ENCODE measurements around the gene RDH5. TPM values are rescaled to one million over a fixed set of nuclear protein-coding genes. Genes with fewer than 3 reads are reported as not detected.

Gene RDH5
- polyA plus RNA-seq, 1 of the 3 experiments (the other 2 are of a cell fraction), result 5.2 TPM

- no peaks in the 10 kb centered on the region for H4K20me1 ChIP-seq (ENCODE audit: insufficient read depth)
- H3K27me3 ChIP-seq (ENCODE audit: insufficient read depth), result no peaks in the 10 kb centered on the region
- H3K9ac ChIP-seq, result peak within 1 kb of the TSS; percentile 86
- DNase-seq, result peak; percentile 96
- H3K27ac ChIP-seq (ENCODE audit: low read depth in 2 of 2, low read length in 1 of 2), result peak within 1 kb of the TSS; percentile 87 to 92
- ChIA-PET CTCF (interaction anchor here (0.8 to 11.2 kb wide), 7 partner anchors 9 to 527 kb away, joined by 3 to 202 read pairs (median 6); no protein-coding TSS in a partner anchor), POLR2A (interaction anchor here (1.5 to 1.6 kb wide), 3 partner anchors 9 to 16 kb away, joined by 3 to 8 read pairs (median 6); partner anchors contain the start of genes CD63 and ITGA7)
- WGBS (ENCODE audit: low lambda C conversion rate), result 2% methylated on average over 23 of the region's 42 CpGs
- peaks cover 29% of the 10 kb centered on the region in 2 experiments for H3K4me1 ChIP-seq (ENCODE audit: control insufficient read depth in 1 of 2, insufficient read depth in 2 of 2, low read depth in 1 of 2, low read length in 1 of 2)
- H3K4me3 ChIP-seq (ENCODE audit: low read depth in 2 of 2, low read length in 1 of 2), result peak within 1 kb of the TSS; percentile 67 to 92
- H3K9me3 ChIP-seq, result no peaks in the 10 kb centered on the region
- H3K36me3 ChIP-seq (replicated peaks in 1 of 2; ENCODE audit: control insufficient read depth in 1 of 2, insufficient read depth in 2 of 2, low read length in 1 of 2), result peaks cover 0 to 3% of the 10 kb centered on the region in 2 experiments
- H3K9me2 ChIP-seq, result no peaks in the 10 kb centered on the region
- peaks cover 22% of the 10 kb centered on the region for H3F3A ChIP-seq (replicated peaks; ENCODE audit: insufficient read depth)
- peak within 1 kb of the TSS; percentile 89 for H3K4me2 ChIP-seq
- H3K79me2 ChIP-seq (ENCODE audit: insufficient read depth), result peaks cover 13% of the 10 kb centered on the region; the same call in 1 of the 2 replicates
- H2AFZ ChIP-seq (ENCODE audit: low read depth), result peak within 1 kb of the TSS; percentile 93
- TF ChIP-seq PBX3 (IDR thresholded peaks at IDR 0.05), result 0 out of 2 replicates have a peak, but pooled peaks have one; percentile 16
- TF ChIP-seq RXRA (IDR thresholded peaks at IDR 0.05; ENCODE audit: borderline replicate concordance, low read depth), result no peak
- TF ChIP-seq EP300 (IDR thresholded peaks at IDR 0.05; ENCODE audit: borderline replicate concordance in 1 of 2, low read depth in 1 of 2, low read length in 1 of 2), result peak in 1 of 2 experiments; percentile 56; a peak in 1 of 4 replicates
- TF ChIP-seq RAD21 (IDR thresholded peaks at IDR 0.05; ENCODE audit: low read length), result no peak
- TF ChIP-seq FOXM1 (IDR thresholded peaks at IDR 0.05; ENCODE audit: low read depth), result 0 out of 2 replicates have a peak, but pooled peaks have one; percentile 52
- peak; percentile 90 for TF ChIP-seq MAX (IDR thresholded peaks at IDR 0.05; ENCODE audit: low read depth)
- peak; percentile 27 for TF ChIP-seq POLR2AphosphoS5 (IDR thresholded peaks at IDR 0.05; ENCODE audit: low read depth, low read length)
- peak; percentile 94 for TF ChIP-seq SIN3A (IDR thresholded peaks at IDR 0.05; ENCODE audit: borderline replicate concordance, low read depth, low read length)
- peak; percentile 20; the same call in 1 of the 2 replicates for TF ChIP-seq YY1 (IDR thresholded peaks at IDR 0.05; ENCODE audit: low read depth)
- peak; percentile 79 for TF ChIP-seq RCOR1 (IDR thresholded peaks at IDR 0.05; ENCODE audit: low read length)
- TF ChIP-seq NFIC (IDR thresholded peaks at IDR 0.05; ENCODE audit: borderline replicate concordance), result peak; percentile 54
- no peak for TF ChIP-seq EZH2phosphoT487 (IDR thresholded peaks at IDR 0.05; ENCODE audit: borderline replicate concordance, low read depth)
- TF ChIP-seq IRF3 (IDR thresholded peaks at IDR 0.05; ENCODE audit: low read depth, low read length), result no peak
- peak; percentile 54 for TF ChIP-seq REST (IDR thresholded peaks at IDR 0.05; ENCODE audit: low read depth, low read length)
- TF ChIP-seq FOSL2 (IDR thresholded peaks at IDR 0.05; ENCODE audit: borderline replicate concordance, low read depth), result no peak
- TF ChIP-seq ZBTB33 (IDR thresholded peaks at IDR 0.05; ENCODE audit: borderline replicate concordance, low read depth), result no peak
- TF ChIP-seq GATA2 (CRISPR knock-in tag; IDR thresholded peaks at IDR 0.05), result no peak
- peak; percentile 87 for TF ChIP-seq CHD2 (IDR thresholded peaks at IDR 0.05; ENCODE audit: low read length, partially characterized antibody)
- TF ChIP-seq RFX5 (IDR thresholded peaks at IDR 0.05; ENCODE audit: low read length), result no peak
- peak; percentile 98 for TF ChIP-seq USF2 (IDR thresholded peaks at IDR 0.05; ENCODE audit: borderline replicate concordance, low read depth, low read length)
- no peak for TF ChIP-seq TEAD4 (IDR thresholded peaks at IDR 0.05; ENCODE audit: borderline replicate concordance, insufficient read depth)
- no peak; the same call in 1 of the 2 replicates for TF ChIP-seq FOXJ3 (CRISPR knock-in tag; IDR thresholded peaks at IDR 0.05)
Observed at GRCh38 chr12:55715833-55716581, 4.2 kb upstream of the RDH5 start, which contains the start of gene BLOC1S1. Gene BLOC1S1, plus strand, starts transcription at chr12:55716046. Its CDS starts 6 bp downstream, at chr12:55716052.
